Subcutaneous adipose tissue (tissue), 4 donors: ENCODE results near the gene SVEP1. TPM values are rescaled to one million over a fixed set of nuclear protein-coding genes. Genes with fewer than 3 reads are reported as not detected.

Experiments used
- total RNA-seq, 4 donors: library from RNA; depleted of rRNA; stranded (reverse); fragments of >200 nt; gene quantifications; one replicate each; pipeline ENCODE4 v1.1.0, GENCODE V29; 2016
- TF ChIP-seq, protein P1 (sequence below): fragments of 450-650 bp; IDR thresholded peaks from one replicate; pipeline ENCODE4 v1.5.1; 2016; ENCODE audit warnings: low read depth, mild to moderate bottlenecking, control low read depth, antibody characterized with exemption, moderate library complexity

The SVEP1 gene
- total RNA-seq, 4 donors from 2014 or later, result 87.2 to 204 (median 174) TPM

DNA sequence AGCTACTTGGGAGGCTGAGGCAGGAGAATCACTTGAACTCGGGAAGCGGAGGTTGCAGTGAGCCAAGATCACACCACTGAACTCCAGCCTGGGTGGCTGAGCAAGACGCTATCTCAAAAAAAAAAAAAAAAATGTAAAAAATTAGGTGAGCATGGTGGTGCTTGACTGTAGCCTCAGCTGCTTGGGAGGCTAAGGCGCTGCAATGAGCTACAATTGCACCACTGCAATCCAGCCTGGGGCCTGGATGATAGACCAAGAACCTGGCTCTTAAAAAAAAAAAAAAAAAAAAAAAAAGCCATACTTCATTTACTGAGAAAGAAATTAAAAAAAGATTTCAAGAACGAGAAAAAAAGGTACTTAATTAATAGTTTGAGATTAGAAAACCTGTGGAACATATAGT, 62.1 kb downstream of the SVEP1 start:
- TF ChIP-seq, protein P1, sequence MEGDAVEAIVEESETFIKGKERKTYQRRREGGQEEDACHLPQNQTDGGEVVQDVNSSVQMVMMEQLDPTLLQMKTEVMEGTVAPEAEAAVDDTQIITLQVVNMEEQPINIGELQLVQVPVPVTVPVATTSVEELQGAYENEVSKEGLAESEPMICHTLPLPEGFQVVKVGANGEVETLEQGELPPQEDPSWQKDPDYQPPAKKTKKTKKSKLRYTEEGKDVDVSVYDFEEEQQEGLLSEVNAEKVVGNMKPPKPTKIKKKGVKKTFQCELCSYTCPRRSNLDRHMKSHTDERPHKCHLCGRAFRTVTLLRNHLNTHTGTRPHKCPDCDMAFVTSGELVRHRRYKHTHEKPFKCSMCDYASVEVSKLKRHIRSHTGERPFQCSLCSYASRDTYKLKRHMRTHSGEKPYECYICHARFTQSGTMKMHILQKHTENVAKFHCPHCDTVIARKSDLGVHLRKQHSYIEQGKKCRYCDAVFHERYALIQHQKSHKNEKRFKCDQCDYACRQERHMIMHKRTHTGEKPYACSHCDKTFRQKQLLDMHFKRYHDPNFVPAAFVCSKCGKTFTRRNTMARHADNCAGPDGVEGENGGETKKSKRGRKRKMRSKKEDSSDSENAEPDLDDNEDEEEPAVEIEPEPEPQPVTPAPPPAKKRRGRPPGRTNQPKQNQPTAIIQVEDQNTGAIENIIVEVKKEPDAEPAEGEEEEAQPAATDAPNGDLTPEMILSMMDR, result no peak

DNA sequence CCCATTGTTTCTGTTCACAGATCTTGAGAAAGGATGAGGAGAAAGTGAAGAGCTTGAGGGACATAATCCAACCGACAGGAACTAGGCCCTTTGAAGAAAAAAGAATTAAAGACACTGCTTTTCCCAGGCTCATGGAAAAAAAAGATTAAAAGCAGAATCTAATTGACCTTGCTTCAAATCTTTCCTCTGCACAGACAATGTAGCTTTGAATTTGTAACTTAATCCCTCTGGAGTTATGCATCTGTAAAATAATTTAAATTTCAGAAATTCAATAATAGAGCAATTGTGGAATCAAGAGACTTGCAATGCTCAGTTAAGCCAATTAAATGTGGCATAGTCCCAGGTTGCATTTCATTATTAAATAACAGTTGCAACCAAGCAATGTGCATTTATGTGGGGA, 64.6 kb downstream of the SVEP1 start:
- TF ChIP-seq, protein P1, result no peak

DNA sequence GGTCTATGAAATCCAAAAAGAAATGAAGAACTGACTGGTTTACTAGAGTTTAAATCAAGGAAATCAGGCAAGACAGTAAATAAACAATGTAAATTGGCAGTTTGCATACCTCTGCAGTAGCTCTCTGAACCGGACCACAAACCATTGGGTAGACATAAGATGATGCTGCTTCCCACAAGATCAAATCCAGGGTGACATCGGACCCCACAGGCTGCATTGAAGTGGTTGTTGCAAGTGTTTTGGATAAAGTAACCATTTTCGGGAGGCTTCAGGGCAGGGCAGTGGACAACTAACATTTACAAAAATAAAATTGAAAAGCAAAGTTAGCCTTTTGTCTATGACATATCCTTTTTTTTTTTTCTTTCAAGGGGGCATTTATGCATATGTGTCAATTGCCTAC, 66.7 kb downstream of the SVEP1 start:
- TF ChIP-seq, protein P1, result no peak

DNA sequence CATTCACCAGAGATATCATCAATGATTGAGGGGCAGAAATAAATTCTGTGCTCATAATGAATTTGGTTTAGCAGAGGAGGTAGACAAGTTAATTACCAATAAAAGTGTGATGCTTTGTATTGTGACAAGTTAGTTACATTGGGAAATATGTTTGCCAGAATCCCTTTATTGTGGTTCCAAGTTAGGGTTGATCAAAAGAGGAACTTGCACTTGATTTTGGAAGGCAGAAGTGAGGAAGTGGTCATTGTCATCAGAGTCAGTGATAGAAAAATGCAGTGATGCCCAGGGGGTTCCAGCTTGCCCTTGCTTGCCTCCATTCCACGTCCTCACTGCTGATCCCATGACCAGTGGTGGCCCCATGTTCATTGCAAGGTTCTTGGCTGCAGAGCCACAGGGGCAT, 69.7 kb downstream of the SVEP1 start:
- TF ChIP-seq, protein P1, result no peak

DNA sequence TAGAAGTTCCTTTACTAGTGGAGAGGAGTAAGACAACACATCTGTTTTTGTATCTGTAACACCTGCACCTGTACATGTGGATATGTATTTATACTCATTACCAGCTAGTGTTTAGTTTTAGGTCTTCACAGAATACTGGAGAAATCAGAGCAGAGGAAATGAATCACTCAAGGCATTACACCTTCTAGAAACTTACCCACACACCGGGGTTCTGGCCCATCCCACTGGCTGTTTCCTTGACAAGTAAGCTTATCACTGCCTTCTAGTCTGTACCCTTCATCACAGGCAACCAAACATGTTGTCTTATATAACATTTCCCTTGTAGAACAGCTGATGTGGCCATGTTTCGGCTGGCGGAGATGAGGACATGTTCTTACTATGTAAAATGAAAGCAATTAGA, 76.7 kb downstream of the SVEP1 start:
- TF ChIP-seq, protein P1, result no peak

DNA sequence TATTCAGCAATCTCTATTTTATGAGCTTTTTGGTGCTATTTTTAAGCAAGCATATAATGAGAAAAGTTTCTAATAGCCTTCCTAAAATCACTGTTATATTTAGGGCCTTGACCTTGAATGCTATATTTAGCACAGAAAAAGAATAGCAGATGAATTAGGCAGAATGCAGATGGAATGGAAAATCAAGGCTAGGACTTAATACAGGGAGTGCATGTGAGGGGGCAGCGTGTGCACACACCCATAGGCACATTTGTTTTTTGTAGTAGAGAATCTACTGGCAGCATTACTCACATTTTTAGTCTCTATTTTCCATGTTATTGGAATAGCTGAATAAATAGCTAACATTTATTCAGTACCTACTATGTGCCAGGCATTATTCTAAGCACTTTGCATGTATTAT, 79.9 kb downstream of the SVEP1 start:
- TF ChIP-seq, protein P1, result no peak

DNA sequence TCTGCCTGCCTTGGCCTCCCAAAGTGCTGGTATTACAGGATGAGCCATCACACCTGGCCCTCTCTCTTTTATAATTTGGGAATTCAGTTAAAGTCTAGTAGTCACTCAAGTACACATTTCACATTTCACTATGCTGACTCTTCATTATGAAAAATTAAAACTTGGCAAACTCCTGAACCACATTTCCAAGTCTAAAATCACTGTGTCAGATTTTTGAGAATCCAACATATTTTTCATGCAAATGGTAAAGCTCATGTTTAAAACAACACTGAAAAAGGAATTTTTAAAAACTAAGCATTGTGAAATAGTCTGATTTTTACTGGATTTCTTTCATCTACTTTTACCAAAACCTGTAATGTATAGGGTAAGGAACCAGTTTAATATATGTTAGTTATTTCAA, 92.3 kb downstream of the SVEP1 start:
- TF ChIP-seq, protein P1, result no peak
